ENCODE data around the gene TTLL13. TPM values are rescaled to one million over a fixed set of nuclear protein-coding genes. Genes with fewer than 3 reads are reported as not detected.
A peak's percentile ranks its signal among the peaks of the same experiment; 100 is the strongest.
"Not testable (repeated sequence)": the region's sequence is repeated elsewhere in the genome, so short reads cannot be mapped to it uniquely, and the experiment has no call there.

TTLL13 gene
- total and polyA plus RNA-seq, 2 experiments from 2014 or later: 0.21 to 0.39 TPM

- no peak for DNase-seq (ENCODE audit: low read depth in 1 of 2, low spot score in 1 of 2)
- Histone ChIP-seq H3K36me3 (peaks cover 7% of the 10 kb centered on the region), H3K4me3 (no peak overlapping the region), H3K27ac (no peak overlapping the region), H3K27me3 (no peaks in the 10 kb centered on the region), H3K4me1 (ENCODE audit: low read depth) (peaks cover 24% of the 10 kb centered on the region), H3K9me3 (ENCODE audit: low read depth) (no peaks in the 10 kb centered on the region)
- no peak for TF ChIP-seq CTCF (IDR thresholded peaks at IDR 0.05; ENCODE audit: low read depth, low read length)
Observed at GRCh38 chr15:90268415-90268814, 19.1 kb downstream of the TTLL13 start.

- no peaks in the 10 kb centered on the region for H3K27me3 ChIP-seq
- peaks cover 10% of the 10 kb centered on the region for H3K36me3 ChIP-seq
- DNase-seq (ENCODE audit: low read depth in 1 of 2, low spot score in 1 of 2): no peak
- peak overlapping the region; percentile 39 for H3K27ac ChIP-seq
- TF ChIP-seq CTCF (IDR thresholded peaks at IDR 0.05; ENCODE audit: low read depth, low read length): no peak
- H3K9me3 ChIP-seq (ENCODE audit: low read depth): no peaks in the 10 kb centered on the region
- no peak overlapping the region for H3K4me3 ChIP-seq
- peaks cover 24% of the 10 kb centered on the region for H3K4me1 ChIP-seq (ENCODE audit: low read depth)
Observed at GRCh38 chr15:90270502-90271150, 21.3 kb downstream of the TTLL13 start.

GRCh38 chr15:90271459-90272166 lies 22.3 kb downstream of the TTLL13 start:
- Histone ChIP-seq H3K27me3 (no peaks in the 10 kb centered on the region), H3K27ac (peak overlapping the region; percentile 10), H3K4me3 (no peak overlapping the region), H3K36me3 (peaks cover 12% of the 10 kb centered on the region), H3K4me1 (ENCODE audit: low read depth) (peaks cover 20% of the 10 kb centered on the region), H3K9me3 (ENCODE audit: low read depth) (no peaks in the 10 kb centered on the region)
- DNase-seq (ENCODE audit: low read depth in 1 of 2, low spot score in 1 of 2): peak in 1 of 2 donors; percentile 21
- TF ChIP-seq CTCF (IDR thresholded peaks at IDR 0.05; ENCODE audit: low read depth, low read length): no peak

- H3K9me3 ChIP-seq (ENCODE audit: low read depth); H3K27me3 ChIP-seq; H3K36me3 ChIP-seq; H3K27ac ChIP-seq; H3K4me3 ChIP-seq; DNase-seq (ENCODE audit: low read depth in 1 of 2, low spot score in 1 of 2): not testable (repeated sequence)
- peaks cover 16% of the 10 kb centered on the region for H3K4me1 ChIP-seq (ENCODE audit: low read depth)
Observed at GRCh38 chr15:90278467-90278866, 29.1 kb downstream of the TTLL13 start.

GRCh38 chr15:90280743-90281142 lies 31.4 kb downstream of the TTLL13 start:
- H3K27me3 ChIP-seq; DNase-seq (ENCODE audit: low read depth in 1 of 2, low spot score in 1 of 2); H3K4me3 ChIP-seq; H3K27ac ChIP-seq; H3K9me3 ChIP-seq (ENCODE audit: low read depth); H3K36me3 ChIP-seq: not testable (repeated sequence)
- H3K4me1 ChIP-seq (ENCODE audit: low read depth): peaks cover 16% of the 10 kb centered on the region

- H3K4me3 ChIP-seq: not testable (repeated sequence)
Observed at GRCh38 chr15:90281637-90282036, 32.3 kb downstream of the TTLL13 start.

GRCh38 chr15:90286678-90287077 lies 37.3 kb downstream of the TTLL13 start:
- no peak overlapping the region for H3K4me3 ChIP-seq
- no peaks in the 10 kb centered on the region for H3K36me3 ChIP-seq
- no peaks in the 10 kb centered on the region for H3K27me3 ChIP-seq
- H3K27ac ChIP-seq: no peak overlapping the region
- peak; percentile 35 to 63 for DNase-seq (ENCODE audit: low read depth in 1 of 2, low spot score in 1 of 2)
- peaks cover 14% of the 10 kb centered on the region for H3K4me1 ChIP-seq (ENCODE audit: low read depth)
- peak; percentile 48 for TF ChIP-seq CTCF (IDR thresholded peaks at IDR 0.05; ENCODE audit: low read depth, low read length)
- no peaks in the 10 kb centered on the region for H3K9me3 ChIP-seq (ENCODE audit: low read depth)

More at GRCh38 chr15:90281637-90282036, 32.3 kb downstream of the TTLL13 start:
- not testable (repeated sequence) for H3K9me3 ChIP-seq (ENCODE audit: low read depth); H3K36me3 ChIP-seq; H3K27ac ChIP-seq; H3K27me3 ChIP-seq; DNase-seq (ENCODE audit: low read depth in 1 of 2, low spot score in 1 of 2)
- H3K4me1 ChIP-seq (ENCODE audit: low read depth): peaks cover 16% of the 10 kb centered on the region

Data from cardiac muscle cell (in vitro differentiated cells and primary cell).